K562 (cell line): ENCODE results near the gene NEMF. TPM values are rescaled to one million over a fixed set of nuclear protein-coding genes. Genes with fewer than 3 reads are reported as not detected.
"Not testable (repeated sequence)": the region's sequence is repeated elsewhere in the genome, so short reads cannot be mapped to it uniquely, and the experiment has no call there.

ENCODE experiments used
- ATAC-seq: fragments of 200-7000 bp; cut with Tn5 transposase; 3 replicates; pipeline ENCODE4 v1.9.1; 2020; ENCODE audit warnings: moderate library complexity
- BruUV-seq: library from RNA; stranded (reverse); fragments of 400-500 nt; replicated peaks from 2 replicates; lab custom pipeline; 2021; lab: Mats Ljungman, UMichigan
- CTCF ChIA-PET: fragments of 300-600 bp; formaldehyde crosslinking; extraction: SDS; loops from one replicate; lab custom pipeline; 2021; ENCODE audit warnings: low intra/inter-chr PET ratio; lab: Yijun Ruan, JAX
- POLR2A ChIA-PET: fragments of 300-600, 350-650 bp; sonication (Branson Sonifier 250); formaldehyde crosslinking; extraction: SDS; loops from one replicate; lab custom pipeline; 2021; ENCODE audit warnings: antibody characterized with exemption, inconsistent platforms; lab: Yijun Ruan, JAX
- DNase-seq, 4 experiments: peaks; one replicate each; pipeline versions ENCODE4 v3.0.0 to v3.0.0-alpha.2; 2011 to 2018; ENCODE audit warnings: low spot score in 3 of 4, mixed read lengths in 3 of 4; ENCODE audit errors: extremely low read depth in 1 of 4
- FAIRE-seq: peaks from 2 replicates; lab custom pipeline; 2011; peaks lifted over from hg19 to GRCh38; lab: Jason Lieb, UNC
- H2AFZ ChIP-seq: 2 replicates; pipeline ENCODE4 v1.6.0; 2011; ENCODE audit warnings: low read depth, low read length, control low read depth, inconsistent platforms
- H3K27ac ChIP-seq: fragments of 200-600 bp; 3 replicates; pipeline ENCODE4 v1.8.0; 2011; ENCODE audit warnings: low read depth, mild to moderate bottlenecking, control low read depth, inconsistent platforms, low read length, moderate library complexity, mixed read lengths; ENCODE audit errors: extremely low read depth
- H3K27me3 ChIP-seq, 2 experiments: fragments of 300-600 bp in 1 of 2; 2 replicates in 1 of 2; 3 replicates in 1 of 2; pipeline versions ENCODE4 v1.6.0 to v1.8.0; 2011; ENCODE audit warnings: inconsistent platforms in 2 of 2, low read length in 2 of 2, mild to moderate bottlenecking in 1 of 2, mixed read lengths in 1 of 2, moderate library complexity in 1 of 2; ENCODE audit not compliant: control insufficient read depth in 2 of 2, insufficient read depth in 2 of 2
- H3K36me3 ChIP-seq: fragments of 300-600 bp; 3 replicates; pipeline ENCODE4 v1.8.0; 2011; ENCODE audit warnings: mild to moderate bottlenecking, low read length, inconsistent platforms; ENCODE audit not compliant: control insufficient read depth, insufficient read depth
- H3K4me1 ChIP-seq, 2 experiments: fragments of 200-600 bp in 1 of 2; replicated peaks in 1 of 2; 2 replicates in 1 of 2; 3 replicates in 1 of 2; pipeline versions ENCODE4 v1.5.1 to v1.8.0; 2011; ENCODE audit warnings: inconsistent platforms in 2 of 2, low read length in 2 of 2, mild to moderate bottlenecking in 1 of 2, mixed read lengths in 1 of 2, moderate library complexity in 1 of 2; ENCODE audit not compliant: control insufficient read depth in 2 of 2, insufficient read depth in 2 of 2
- H3K4me2 ChIP-seq: 2 replicates; pipeline ENCODE4 v1.6.1; 2011; ENCODE audit warnings: low read length, control low read depth, inconsistent platforms, mixed read lengths; ENCODE audit not compliant: insufficient read depth
- H3K4me3 ChIP-seq: fragments of 200-600 bp; sonication (generic), shearing (Covaris generic); 2 replicates; pipeline ENCODE4 v1.5.1; 2016; ENCODE audit warnings: control low read depth, inconsistent platforms
- H3K79me2 ChIP-seq: fragments of 200-600 bp; 3 replicates; pipeline ENCODE4 v1.8.0; 2011; ENCODE audit warnings: low read length, inconsistent platforms; ENCODE audit not compliant: control insufficient read depth, insufficient read depth
- H3K9ac ChIP-seq, 2 experiments: 2 replicates each; pipeline versions ENCODE4 v1.6.0 to v1.6.1; 2011; ENCODE audit warnings: low read depth in 2 of 2, low read length in 2 of 2, control low read depth in 1 of 2, inconsistent platforms in 1 of 2, mild to moderate bottlenecking in 1 of 2, mixed read lengths in 1 of 2; ENCODE audit not compliant: insufficient read depth in 1 of 2
- H3K9me1 ChIP-seq: one replicate; pipeline ENCODE4 v1.6.0; 2011; ENCODE audit warnings: inconsistent platforms, mild to moderate bottlenecking, low read length, moderate library complexity; ENCODE audit not compliant: control insufficient read depth, insufficient read depth
- H3K9me3 ChIP-seq: replicated peaks from 2 replicates; pipeline ENCODE4 v1.5.1; 2011; ENCODE audit warnings: low read depth, low read length, inconsistent platforms; ENCODE audit not compliant: control insufficient read depth, insufficient read depth
- H4K20me1 ChIP-seq: replicated peaks from 2 replicates; pipeline ENCODE4 v1.6.1; 2011; ENCODE audit warnings: low read length, inconsistent platforms, mixed read lengths; ENCODE audit not compliant: control insufficient read depth, insufficient read depth
- PCBP1 ChIP-seq: fragments of 200-400 bp; formaldehyde crosslinking; IDR thresholded peaks from 2 replicates; pipeline ENCODE4 v1.6.1; 2018; ENCODE audit warnings: mild to moderate bottlenecking, low read depth, low read length; ENCODE audit not compliant: poor library complexity, severe bottlenecking
- WGBS: fragments of 100-300 bp; shearing (Covaris generic); methylation state at CpG from one replicate; pipeline ENCODE4 v1.1.6; 2016; ENCODE audit warnings: low coverage, mixed read lengths; ENCODE audit not compliant: insufficient coverage; ENCODE audit errors: missing lambda C conversion rate; 5-methylcytosine and 5-hydroxymethylcytosine counted together
- in situ Hi-C: fragments of 300-500 bp; cut with MboI; formaldehyde crosslinking; loops from 4 replicates; pipeline ENCODE4 v1.15.0; 2018; ENCODE audit warnings: inconsistent platforms, mixed read lengths
- intact Hi-C: fragments of 100-400 bp; cut with micrococcal nuclease; formaldehyde crosslinking; loops from 2 replicates; pipeline ENCODE4 v1.14.2; 2022
- polyA plus RNA-seq, 8 experiments: library from polyadenylated mRNA; depleted of rRNA in 4 of 8; stranded (reverse) in 5 of 8; unstranded in 3 of 8; fragments of >200 nt; fragmentation: Nextera tagmentation in 2 of 8; fragmentation: Illumina TruSeq in 1 of 8; extraction: Ambion mirVana in 2 of 8; extraction: Trizol in 1 of 8; gene quantifications; 2 replicates each; pipeline versions ENCODE4 v1.2.1 to v1.2.3, GENCODE V29; 2011 to 2014; ENCODE audit warnings: inconsistent platforms in 1 of 8, missing spikeins in 1 of 8
- total RNA-seq, 7 experiments: library from RNA; depleted of rRNA in 6 of 7; stranded (reverse); fragments of >200 nt in 6 of 7; fragmentation: Illumina TruSeq in 2 of 7; extraction: Trizol in 2 of 7; gene quantifications; 2 replicates each; pipeline versions ENCODE4 v1.2.1 to v1.2.3, GENCODE V29; 2011 to 2021; ENCODE audit warnings: low replicate concordance in 1 of 7
- TF ChIP-seq, protein P1 (sequence below): sonication (generic); IDR thresholded peaks from 2 replicates; pipeline ENCODE4 v1.6.1; 2016

Gene NEMF
- total and polyA plus RNA-seq, 9 of the 15 experiments (the other 6 are each of a cell fraction or from before 2014, with no cell fraction given): 38.8 to 94.4 (median 61.0) TPM

DNA sequence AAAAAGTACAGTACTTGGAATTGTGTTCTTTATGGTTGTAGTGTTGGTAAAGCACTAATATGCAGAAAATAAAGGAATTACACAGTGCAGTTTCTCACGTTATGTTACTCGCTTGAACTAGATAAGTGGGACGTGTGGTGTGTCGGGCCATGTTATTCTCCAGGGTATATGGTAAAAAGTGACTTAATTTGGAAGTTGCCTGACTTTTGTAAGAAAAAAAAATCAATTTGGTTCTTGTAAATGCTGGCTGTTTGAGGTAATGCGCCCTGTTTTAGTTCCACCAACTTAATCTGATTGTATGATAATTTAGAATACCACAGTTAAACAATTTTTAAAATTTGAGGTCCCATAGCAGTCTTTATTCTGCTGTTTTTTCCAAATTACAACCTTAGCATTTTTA, 44.4 kb upstream of the NEMF start:
- peak overlapping the region in 1 of 2 experiments; percentile 87; a peak in 2 of 4 replicates for H3K9ac ChIP-seq
- H3K27ac ChIP-seq: peak overlapping the region; percentile 44
- FAIRE-seq: no peak

DNA sequence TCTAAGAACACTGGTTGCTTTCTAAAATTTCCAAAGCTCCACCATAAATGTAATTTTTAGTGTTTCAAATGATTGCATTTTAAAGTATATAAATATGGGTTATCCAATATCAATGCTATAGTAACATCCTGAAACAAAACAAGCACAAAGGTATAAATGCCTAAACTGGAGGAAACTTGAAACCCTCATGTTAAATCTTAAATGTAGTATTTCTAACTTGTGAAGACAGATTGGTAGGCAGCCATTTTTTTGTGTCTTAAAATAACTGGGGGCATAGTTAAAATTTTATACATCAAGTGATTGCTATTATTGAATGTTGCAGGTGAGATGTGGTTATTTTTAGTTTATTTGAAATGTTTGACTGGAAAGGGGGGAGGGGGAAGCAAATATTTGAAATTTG, 43.7 kb upstream of the NEMF start:
- H3K27me3 ChIP-seq, H3K27ac ChIP-seq, H3K9me1 ChIP-seq, in situ Hi-C loops, CTCF ChIA-PET, H3K4me1 ChIP-seq, BruUV-seq, H3K9me3 ChIP-seq, ATAC-seq, DNase-seq, H2AFZ ChIP-seq: not testable (repeated sequence)
- peak; percentile 72 for FAIRE-seq
- peak overlapping the region in 1 of 2 experiments; percentile 87; a peak in 2 of 4 replicates for H3K9ac ChIP-seq
- intact Hi-C loops: loop anchor here (1.0 to 5.0 kb wide), 3 partner anchors 76 to 166 kb away; no protein-coding TSS in a partner anchor
- POLR2A ChIA-PET: interaction anchor here (0.8 to 1.8 kb wide), 2 partner anchors 9 to 11 kb away, joined by 3 to 5 read pairs; no protein-coding TSS in a partner anchor
- peaks cover 68% of the 10 kb centered on the region for H3K79me2 ChIP-seq
- H3K4me3 ChIP-seq: peak overlapping the region; percentile 75
- peaks cover 12% of the 10 kb centered on the region; the same call in 1 of the 2 replicates for H4K20me1 ChIP-seq
- H3K36me3 ChIP-seq: peaks cover 26% of the 10 kb centered on the region
- H3K4me2 ChIP-seq: peak overlapping the region; percentile 76

More for the DNA sequence above, 44.4 kb upstream of the NEMF start:
- intact Hi-C loops: loop anchor here (1.0 to 5.0 kb wide), 3 partner anchors 75 to 165 kb away; no protein-coding TSS in a partner anchor
- Histone ChIP-seq H3K9me3 (no peaks in the 10 kb centered on the region), H3K27me3 (no peaks in the 10 kb centered on the region), H3K4me1 (peaks cover 0 to 5% of the 10 kb centered on the region in 2 experiments; a peak in 1 of 5 replicates), H2AFZ (no peak overlapping the region), H3K36me3 (peaks cover 26% of the 10 kb centered on the region), H3K9me1 (no peaks in the 10 kb centered on the region)
- CTCF ChIA-PET: no interaction called here
- BruUV-seq: no TSS peak
- POLR2A ChIA-PET: no interaction called here
- in situ Hi-C loops: no loop called here
- WGBS: 5% methylated on average over 5 of the region's 5 CpGs
- no peak for TF ChIP-seq PCBP1
- TF ChIP-seq, protein P1, sequence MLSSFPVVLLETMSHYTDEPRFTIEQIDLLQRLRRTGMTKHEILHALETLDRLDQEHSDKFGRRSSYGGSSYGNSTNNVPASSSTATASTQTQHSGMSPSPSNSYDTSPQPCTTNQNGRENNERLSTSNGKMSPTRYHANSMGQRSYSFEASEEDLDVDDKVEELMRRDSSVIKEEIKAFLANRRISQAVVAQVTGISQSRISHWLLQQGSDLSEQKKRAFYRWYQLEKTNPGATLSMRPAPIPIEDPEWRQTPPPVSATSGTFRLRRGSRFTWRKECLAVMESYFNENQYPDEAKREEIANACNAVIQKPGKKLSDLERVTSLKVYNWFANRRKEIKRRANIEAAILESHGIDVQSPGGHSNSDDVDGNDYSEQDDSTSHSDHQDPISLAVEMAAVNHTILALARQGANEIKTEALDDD: peak; percentile 43; the same call in 1 of the 2 replicates
- TF ChIP-seq, all 486 proteins: peak for 1
- Histone ChIP-seq H4K20me1 (peaks cover 12% of the 10 kb centered on the region; the same call in 1 of the 2 replicates), H3K4me3 (peak overlapping the region; percentile 17), H3K4me2 (peak overlapping the region; percentile 67), H3K79me2 (peaks cover 65% of the 10 kb centered on the region)
- DNase-seq (no peak), ATAC-seq (no peak)
